DND-41 (cell line): ENCODE results near the gene KRTAP20-4.

Source experiments
- ATAC-seq: fragments of 200-7000 bp; cut with Tn5 transposase; 3 replicates; pipeline ENCODE4 v1.9.1; 2021; ENCODE audit warnings: low read depth; ENCODE audit not compliant: insufficient read depth
- DNase-seq: peaks from one replicate; pipeline ENCODE4 v3.0.0-alpha.2; 2020
- H2AFZ ChIP-seq: 2 replicates; pipeline ENCODE4 v1.6.0; 2012; ENCODE audit warnings: low read depth, low read length
- H3K27ac ChIP-seq: 2 replicates; pipeline ENCODE4 v1.5.1; 2012; ENCODE audit warnings: low read length, inconsistent platforms
- H3K27me3 ChIP-seq: fragments of 200-600 bp; sonication (generic); 2 replicates; pipeline ENCODE4 v1.6.0; 2012; ENCODE audit warnings: low read length, mild to moderate bottlenecking, inconsistent platforms; ENCODE audit not compliant: insufficient read depth, poor library complexity
- H3K36me3 ChIP-seq: 2 replicates; pipeline ENCODE4 v1.5.1; 2012; ENCODE audit warnings: low read length, inconsistent platforms; ENCODE audit not compliant: insufficient read depth
- H3K4me1 ChIP-seq: 2 replicates; pipeline ENCODE4 v1.5.1; 2012; ENCODE audit warnings: mild to moderate bottlenecking, low read length; ENCODE audit not compliant: insufficient read depth
- H3K4me2 ChIP-seq: 2 replicates; pipeline ENCODE4 v1.6.0; 2012; ENCODE audit warnings: mild to moderate bottlenecking, moderate library complexity, low read length, inconsistent platforms; ENCODE audit not compliant: insufficient read depth
- H3K4me3 ChIP-seq, 2 experiments: fragments of 200-600 bp in 1 of 2; shearing (Covaris generic) in 1 of 2; 2 replicates each; pipeline ENCODE4 v1.5.1; 2012 to 2016; ENCODE audit warnings: inconsistent platforms in 2 of 2, low read length in 2 of 2, mild to moderate bottlenecking in 2 of 2, low read depth in 1 of 2, moderate library complexity in 1 of 2
- H3K79me2 ChIP-seq: 2 replicates; pipeline ENCODE4 v1.6.0; 2012; ENCODE audit warnings: low read length, inconsistent platforms; ENCODE audit not compliant: insufficient read depth
- H3K9ac ChIP-seq: 2 replicates; pipeline ENCODE4 v1.6.0; 2012; ENCODE audit warnings: low read depth, mild to moderate bottlenecking, inconsistent platforms, low read length, moderate library complexity
- H3K9me3 ChIP-seq: 2 replicates; pipeline ENCODE4 v1.5.1; 2012; ENCODE audit warnings: low read length, moderate library complexity, mild to moderate bottlenecking, inconsistent platforms; ENCODE audit not compliant: insufficient read depth, severe bottlenecking
- H4K20me1 ChIP-seq: 2 replicates; pipeline ENCODE4 v1.6.0; 2012; ENCODE audit warnings: low read length; ENCODE audit not compliant: insufficient read depth
- EZH2 ChIP-seq: IDR thresholded peaks from 3 replicates; pipeline ENCODE4 v1.6.1; 2012; ENCODE audit warnings: borderline replicate concordance, low read depth, mild to moderate bottlenecking, moderate library complexity, low read length, inconsistent platforms; ENCODE audit not compliant: severe bottlenecking
- TF ChIP-seq, protein P1 (sequence below): IDR thresholded peaks from 2 replicates; pipeline ENCODE4 v1.5.1; 2012; ENCODE audit warnings: borderline replicate concordance, low read length, moderate library complexity, mild to moderate bottlenecking; ENCODE audit not compliant: poor library complexity, severe bottlenecking; ENCODE audit errors: extremely low read depth

Gene KRTAP20-4

GRCh38 chr21:30615199-30615598, 5.2 kb upstream of the KRTAP20-4 start:
- Histone ChIP-seq H3K4me3 (no peak overlapping the region), H3K4me2 (no peak overlapping the region), H3K79me2 (no peaks in the 10 kb centered on the region), H2AFZ (no peak overlapping the region), H4K20me1 (no peaks in the 10 kb centered on the region), H3K9me3 (no peaks in the 10 kb centered on the region), H3K4me1 (no peaks in the 10 kb centered on the region), H3K27me3 (no peaks in the 10 kb centered on the region), H3K9ac (no peak overlapping the region), H3K36me3 (no peaks in the 10 kb centered on the region), H3K27ac (no peak overlapping the region)
- DNase-seq (no peak), ATAC-seq (no peak)
- TF ChIP-seq, protein P1, sequence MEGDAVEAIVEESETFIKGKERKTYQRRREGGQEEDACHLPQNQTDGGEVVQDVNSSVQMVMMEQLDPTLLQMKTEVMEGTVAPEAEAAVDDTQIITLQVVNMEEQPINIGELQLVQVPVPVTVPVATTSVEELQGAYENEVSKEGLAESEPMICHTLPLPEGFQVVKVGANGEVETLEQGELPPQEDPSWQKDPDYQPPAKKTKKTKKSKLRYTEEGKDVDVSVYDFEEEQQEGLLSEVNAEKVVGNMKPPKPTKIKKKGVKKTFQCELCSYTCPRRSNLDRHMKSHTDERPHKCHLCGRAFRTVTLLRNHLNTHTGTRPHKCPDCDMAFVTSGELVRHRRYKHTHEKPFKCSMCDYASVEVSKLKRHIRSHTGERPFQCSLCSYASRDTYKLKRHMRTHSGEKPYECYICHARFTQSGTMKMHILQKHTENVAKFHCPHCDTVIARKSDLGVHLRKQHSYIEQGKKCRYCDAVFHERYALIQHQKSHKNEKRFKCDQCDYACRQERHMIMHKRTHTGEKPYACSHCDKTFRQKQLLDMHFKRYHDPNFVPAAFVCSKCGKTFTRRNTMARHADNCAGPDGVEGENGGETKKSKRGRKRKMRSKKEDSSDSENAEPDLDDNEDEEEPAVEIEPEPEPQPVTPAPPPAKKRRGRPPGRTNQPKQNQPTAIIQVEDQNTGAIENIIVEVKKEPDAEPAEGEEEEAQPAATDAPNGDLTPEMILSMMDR, result no peak
- no peak for TF ChIP-seq EZH2

- Histone ChIP-seq H3K27me3 (no peaks in the 10 kb centered on the region), H3K4me3 (no peak within 1 kb of the TSS), H2AFZ (no peak within 1 kb of the TSS), H3K79me2 (no peaks in the 10 kb centered on the region), H3K36me3 (no peaks in the 10 kb centered on the region), H3K9me3 (no peaks in the 10 kb centered on the region), H4K20me1 (no peaks in the 10 kb centered on the region), H3K4me1 (no peaks in the 10 kb centered on the region), H3K27ac (no peak within 1 kb of the TSS), H3K4me2 (no peak within 1 kb of the TSS), H3K9ac (no peak within 1 kb of the TSS)
- no peak for TF ChIP-seq EZH2
- TF ChIP-seq, protein P1, result no peak
- no peak for ATAC-seq
- DNase-seq, result no peak
These were observed 4.3 kb upstream of the KRTAP20-4 start, which contains the start of gene KRTAP20-1 for GRCh38 chr21:30616125-30616524. Gene KRTAP20-1, plus strand, starts transcription at chr21:30616425. Its CDS starts 30 bp downstream, at chr21:30616455.

- no peak overlapping the region for H3K27ac ChIP-seq
- no peaks in the 10 kb centered on the region for H3K9me3 ChIP-seq
- no peak for DNase-seq
- H3K36me3 ChIP-seq, result no peaks in the 10 kb centered on the region
- no peak overlapping the region for H3K4me2 ChIP-seq
- no peak overlapping the region for H2AFZ ChIP-seq
- H3K4me3 ChIP-seq, result no peak overlapping the region
- H3K4me1 ChIP-seq, result no peaks in the 10 kb centered on the region
- no peak for TF ChIP-seq EZH2
- TF ChIP-seq, protein P1, result no peak
- H3K27me3 ChIP-seq, result no peaks in the 10 kb centered on the region
- no peaks in the 10 kb centered on the region for H4K20me1 ChIP-seq
- no peak overlapping the region for H3K9ac ChIP-seq
- H3K79me2 ChIP-seq, result no peaks in the 10 kb centered on the region
- ATAC-seq, result no peak
These were observed 347 bp upstream of the KRTAP20-4 start for GRCh38 chr21:30620080-30620479.

- Histone ChIP-seq H3K4me3 (no peak overlapping the region), H3K9ac (no peak overlapping the region), H3K36me3 (no peaks in the 10 kb centered on the region), H3K27me3 (no peaks in the 10 kb centered on the region), H3K27ac (no peak overlapping the region), H3K4me2 (no peak overlapping the region), H4K20me1 (no peaks in the 10 kb centered on the region), H3K4me1 (no peaks in the 10 kb centered on the region), H3K9me3 (no peaks in the 10 kb centered on the region), H3K79me2 (no peaks in the 10 kb centered on the region), H2AFZ (no peak overlapping the region)
- DNase-seq (no peak), ATAC-seq (no peak)
- TF ChIP-seq, protein P1, result no peak
- no peak for TF ChIP-seq EZH2
These were observed 2.9 kb downstream of the KRTAP20-4 start for GRCh38 chr21:30623362-30623761.
